ENCODE results near the gene PHYH. TPM values are rescaled to one million over a fixed set of nuclear protein-coding genes. Genes with fewer than 3 reads are reported as not detected.
"Not testable (repeated sequence)": the region's sequence is repeated elsewhere in the genome, so short reads cannot be mapped to it uniquely, and the experiment has no call there.

Gene PHYH
- total RNA-seq, 4 donors from 2014 or later, result 107 to 147 (median 143) TPM

GRCh38 chr10:13291821-13292773 lies 7.8 kb downstream of the PHYH start:
- ATAC-seq (no peak), DNase-seq (no peak)
- H3K4me1 ChIP-seq, result peaks cover 0 to 2% of the 10 kb centered on the region in 2 donors
- TF ChIP-seq CTCF (IDR thresholded peaks at IDR 0.05 in 4 of 5, conservative IDR thresholded peaks at IDR 0.05 in 1 of 5) (no peak), POLR2A (IDR thresholded peaks at IDR 0.05) (no peak)
- in situ Hi-C loops (cut with MboI; ENCODE audit: low sequenced_read_pairs in 4 of 4), result loop anchor here in 1 of 4 donors (10.0 kb wide), 1 partner anchor 127 kb away; the partner anchor contains the start of gene MCM10
- H3K9me3 ChIP-seq, result no peaks in the 10 kb centered on the region
- intact Hi-C loops (cut with DNase I; ENCODE audit: low total_unique reads), result no loop called here
- H3K27me3 ChIP-seq, result no peaks in the 10 kb centered on the region
- H3K27ac ChIP-seq, result no peak overlapping the region
- H3K36me3 ChIP-seq, result peaks cover 0 to 66% of the 10 kb centered on the region in 2 donors
- H3K4me3 ChIP-seq, result no peak overlapping the region

- no peaks in the 10 kb centered on the region for H3K4me1 ChIP-seq
- peaks cover 0 to 77% of the 10 kb centered on the region in 2 donors for H3K36me3 ChIP-seq
- TF ChIP-seq POLR2A (IDR thresholded peaks at IDR 0.05) (no peak), CTCF (IDR thresholded peaks at IDR 0.05 in 4 of 5, conservative IDR thresholded peaks at IDR 0.05 in 1 of 5) (no peak)
Measured at GRCh38 chr10:13291061-13291460, 8.8 kb downstream of the PHYH start.

GRCh38 chr10:13284050-13284449 lies 15.8 kb downstream of the PHYH start:
- no peak for TF ChIP-seq POLR2A (IDR thresholded peaks at IDR 0.05)
- TF ChIP-seq CTCF (IDR thresholded peaks at IDR 0.05 in 4 of 5, conservative IDR thresholded peaks at IDR 0.05 in 1 of 5), result no peak
- Histone ChIP-seq H3K4me3 (no peak overlapping the region), H3K4me1 (no peaks in the 10 kb centered on the region), H3K27me3 (no peaks in the 10 kb centered on the region), H3K9me3 (no peaks in the 10 kb centered on the region), H3K36me3 (peaks cover 0 to 85% of the 10 kb centered on the region in 2 donors), H3K27ac (no peak overlapping the region)
- in situ Hi-C loops (cut with MboI; ENCODE audit: low sequenced_read_pairs in 4 of 4), result no loop called here
- DNase-seq (no peak), ATAC-seq (no peak)
- intact Hi-C loops (cut with DNase I; ENCODE audit: low total_unique reads), result no loop called here

More at GRCh38 chr10:13291061-13291460, 8.8 kb downstream of the PHYH start:
- no peak overlapping the region for H3K27ac ChIP-seq
- H3K4me3 ChIP-seq, result no peak overlapping the region
- no peaks in the 10 kb centered on the region for H3K27me3 ChIP-seq
- ATAC-seq, result no peak
- in situ Hi-C loops (cut with MboI; ENCODE audit: low sequenced_read_pairs in 4 of 4), result loop anchor here in 1 of 4 donors (10.0 kb wide), 1 partner anchor 126 kb away; the partner anchor contains the start of gene MCM10
- DNase-seq, result no peak
- intact Hi-C loops (cut with DNase I; ENCODE audit: low total_unique reads), result no loop called here
- no peaks in the 10 kb centered on the region for H3K9me3 ChIP-seq

- DNase-seq; intact Hi-C loops (cut with DNase I; ENCODE audit: low total_unique reads); H3K4me1 ChIP-seq; H3K9me3 ChIP-seq; ATAC-seq; H3K4me3 ChIP-seq; H3K27ac ChIP-seq; in situ Hi-C loops (cut with MboI; ENCODE audit: low sequenced_read_pairs in 4 of 4); H3K27me3 ChIP-seq: not testable (repeated sequence)
- peaks cover 3 to 87% of the 10 kb centered on the region in 2 donors for H3K36me3 ChIP-seq
Measured at GRCh38 chr10:13282348-13282747, 17.5 kb downstream of the PHYH start.

GRCh38 chr10:13276749-13277365 lies 23.0 kb downstream of the PHYH start:
- H3K4me1 ChIP-seq, result peaks cover 13 to 16% of the 10 kb centered on the region in 2 donors
- H3K27me3 ChIP-seq, result no peaks in the 10 kb centered on the region
- H3K36me3 ChIP-seq, result peaks cover 3 to 43% of the 10 kb centered on the region in 2 donors
- no peak overlapping the region for H3K4me3 ChIP-seq
- in situ Hi-C loops (cut with MboI; ENCODE audit: low sequenced_read_pairs in 4 of 4), result no loop called here
- TF ChIP-seq CTCF (IDR thresholded peaks at IDR 0.05 in 4 of 5, conservative IDR thresholded peaks at IDR 0.05 in 1 of 5) (peak in 1 of 5 experiments; percentile 10), POLR2A (IDR thresholded peaks at IDR 0.05) (no peak)
- ATAC-seq (no peak), DNase-seq (no peak)
- H3K9me3 ChIP-seq, result no peaks in the 10 kb centered on the region
- peak overlapping the region in 1 of 4 donors; percentile 24 for H3K27ac ChIP-seq
- intact Hi-C loops (cut with DNase I; ENCODE audit: low total_unique reads), result no loop called here

GRCh38 chr10:13276146-13276545 lies 23.7 kb downstream of the PHYH start:
- intact Hi-C loops (cut with DNase I; ENCODE audit: low total_unique reads), result not testable (repeated sequence)

More at GRCh38 chr10:13276146-13276545, 23.7 kb downstream of the PHYH start:
- H3K27me3 ChIP-seq; in situ Hi-C loops (cut with MboI; ENCODE audit: low sequenced_read_pairs in 4 of 4); ATAC-seq; DNase-seq; H3K4me3 ChIP-seq; H3K27ac ChIP-seq; H3K9me3 ChIP-seq: not testable (repeated sequence)
- H3K4me1 ChIP-seq, result peaks cover 16% of the 10 kb centered on the region in 2 donors
- peaks cover 3 to 36% of the 10 kb centered on the region in 2 donors for H3K36me3 ChIP-seq

Measured in gastrocnemius medialis (tissue), 4 donors.